HCEC 1CT (cell line): ENCODE results near the gene HCFC1R1.
"Not testable (repeated sequence)": the region's sequence is repeated elsewhere in the genome, so short reads cannot be mapped to it uniquely, and the experiment has no call there.

Experiments
- DNase-seq: peaks from one replicate; pipeline ENCODE4 v3.0.0-alpha.2; 2017

Gene HCFC1R1

GRCh38 chr16:3056336-3057180 is 32.8 kb upstream of the HCFC1R1 start:
- DNase-seq: no peak

GRCh38 chr16:3055734-3056115 is 32.0 kb upstream of the HCFC1R1 start:
- not testable (repeated sequence) for DNase-seq

- no peak for DNase-seq
These were observed 31.4 kb upstream of the HCFC1R1 start for GRCh38 chr16:3054965-3055733.

DNA sequence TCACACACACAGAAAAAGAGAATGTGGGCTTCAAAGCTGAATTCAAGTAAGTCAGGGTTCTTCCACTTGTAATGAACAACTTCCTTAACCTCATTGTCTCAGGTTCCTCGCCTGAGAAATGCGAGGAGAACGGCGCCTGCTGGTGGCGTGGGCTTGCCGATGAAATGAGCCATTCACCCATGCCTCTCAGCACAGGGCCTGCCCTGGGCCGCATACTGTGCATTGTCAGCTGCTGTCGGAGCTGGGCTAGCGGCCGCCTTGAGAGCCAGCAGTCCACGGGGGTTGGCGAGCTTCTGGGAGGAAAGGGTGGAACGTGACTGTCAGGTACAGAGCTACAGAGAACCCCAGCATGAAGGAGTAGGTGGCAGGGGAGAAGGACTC is 29.6 kb upstream of the HCFC1R1 start:
- DNase-seq: not testable (repeated sequence)

GRCh38 chr16:3052571-3053329 is 29.0 kb upstream of the HCFC1R1 start:
- DNase-seq: not testable (repeated sequence)

GRCh38 chr16:3051494-3051893 is 27.8 kb upstream of the HCFC1R1 start:
- no peak for DNase-seq

DNA sequence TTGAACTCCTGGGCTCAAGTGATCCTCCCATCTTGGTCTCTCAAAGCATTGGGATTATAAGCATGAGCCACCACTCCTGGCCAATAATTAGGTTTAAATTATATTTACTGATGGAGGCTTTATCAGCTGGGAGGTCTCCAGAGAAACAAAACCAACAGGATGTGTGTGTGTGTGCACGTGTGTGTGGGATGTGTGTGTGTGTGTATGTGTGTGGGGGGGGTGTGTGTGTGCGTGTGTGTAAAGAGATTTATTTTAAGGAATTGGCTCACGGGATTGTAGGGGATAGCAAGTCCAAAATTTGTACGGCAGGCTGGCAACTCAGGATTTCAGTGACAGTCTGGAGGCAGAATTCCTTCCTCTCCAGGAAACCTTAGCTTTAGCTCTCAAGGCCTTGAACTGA is 27.3 kb upstream of the HCFC1R1 start:
- no peak for DNase-seq

DNA sequence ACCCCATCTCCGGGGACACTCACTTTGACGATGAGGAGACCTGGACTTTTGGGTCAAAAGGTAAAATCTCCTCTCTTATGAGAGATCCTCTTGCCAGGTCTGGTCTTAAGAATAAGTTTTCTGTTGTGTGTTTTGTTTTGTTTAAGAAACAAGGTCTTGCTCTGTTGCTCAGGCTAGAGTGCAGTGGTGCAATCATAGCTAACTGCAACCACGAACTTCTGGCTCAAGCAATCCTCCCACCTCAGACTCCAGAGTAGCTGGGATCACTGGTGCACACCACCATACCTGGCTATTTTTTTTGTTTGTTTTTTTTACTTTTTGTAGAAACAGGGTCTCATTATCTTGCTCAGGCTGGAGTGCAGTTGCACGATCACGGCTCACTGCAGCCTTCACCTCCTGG is 26.7 kb upstream of the HCFC1R1 start:
- DNase-seq: no peak

GRCh38 chr16:3049921-3050481 is 26.3 kb upstream of the HCFC1R1 start:
- DNase-seq: no peak

- no peak for DNase-seq
These were observed 23.6 kb upstream of the HCFC1R1 start for GRCh38 chr16:3047387-3047720.

DNA sequence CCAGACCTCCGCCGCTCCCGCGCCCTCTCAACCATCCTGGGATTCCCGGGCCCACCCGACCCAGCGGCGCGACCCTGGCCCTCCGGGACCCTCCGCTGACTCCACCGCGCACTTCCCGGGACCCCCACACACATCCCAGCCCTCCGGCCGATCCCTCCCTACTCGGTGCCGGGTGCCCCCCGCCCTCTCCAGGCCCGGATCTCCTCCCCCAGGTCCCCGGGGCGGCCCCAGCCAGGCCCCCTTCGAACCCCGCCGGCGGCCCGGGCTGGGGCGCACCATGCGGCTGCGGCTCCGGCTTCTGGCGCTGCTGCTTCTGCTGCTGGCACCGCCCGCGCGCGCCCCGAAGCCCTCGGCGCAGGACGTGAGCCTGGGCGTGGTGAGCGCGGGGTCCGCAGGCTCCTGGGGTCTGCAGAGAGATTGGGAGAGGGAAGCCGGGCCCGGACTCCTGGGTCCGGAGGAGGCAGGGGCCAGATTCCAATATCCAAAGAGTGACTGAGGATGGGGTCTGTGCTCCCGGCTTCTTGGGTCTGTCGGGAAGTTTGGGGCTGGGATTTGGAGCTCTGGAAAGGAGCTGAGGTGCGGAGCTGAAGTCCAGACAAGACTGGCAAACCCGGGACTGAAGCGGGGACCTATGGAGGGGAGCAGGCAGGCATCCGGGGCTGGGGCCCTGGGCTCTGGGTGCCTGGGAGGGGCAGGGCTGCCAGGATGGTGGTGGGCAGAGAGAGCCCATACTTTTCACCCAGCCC is 23.1 kb upstream of the HCFC1R1 start:
- DNase-seq: no peak

- no peak for DNase-seq
These were observed 22.3 kb upstream of the HCFC1R1 start, which contains the start of gene MMP25 for GRCh38 chr16:3045758-3046640. TSS of gene MMP25 (plus strand) at chr16:3046561. CDS start at chr16:3046918, 357 bp downstream.

- DNase-seq: no peak
These were observed 21.0 kb upstream of the HCFC1R1 start for GRCh38 chr16:3044708-3045107.

DNA sequence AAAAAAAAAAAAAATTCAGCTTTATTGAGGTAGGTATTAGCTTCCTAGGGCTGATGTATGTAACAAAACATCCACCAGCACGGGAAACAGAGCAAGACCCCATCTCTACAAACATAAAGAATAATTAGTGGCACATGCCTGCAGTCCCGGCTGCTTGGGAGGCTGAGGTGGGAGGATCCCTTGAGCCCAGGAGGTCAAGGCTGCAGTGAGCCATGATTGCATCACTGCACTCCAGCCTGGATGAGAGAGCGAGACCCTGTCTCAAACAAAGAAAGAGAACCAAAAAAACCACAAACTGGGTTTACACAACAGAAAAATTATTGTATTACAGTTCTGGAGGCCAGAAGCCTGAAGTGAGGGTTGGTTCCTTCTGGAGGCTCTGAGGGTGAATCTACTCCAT is 18.6 kb upstream of the HCFC1R1 start:
- no peak for DNase-seq

DNA sequence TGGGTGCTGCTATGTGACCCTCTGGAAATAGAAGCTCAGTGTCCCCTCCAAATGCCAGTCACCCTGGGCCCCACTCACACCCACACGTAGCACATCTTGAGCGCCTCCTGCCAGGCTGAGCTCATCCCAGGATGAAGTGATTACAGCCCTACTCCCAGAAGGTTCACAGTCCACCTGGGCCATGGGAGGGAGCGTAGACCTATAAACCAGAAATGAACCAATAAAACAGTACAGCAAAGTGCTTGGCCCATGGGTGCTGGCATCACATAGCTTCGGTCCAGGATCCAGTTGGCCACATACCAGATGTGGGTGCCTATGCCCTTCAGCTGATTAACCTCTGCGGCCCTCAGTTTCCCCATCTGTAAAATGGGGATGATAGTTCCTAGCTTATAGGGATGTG is 15.2 kb upstream of the HCFC1R1 start:
- no peak for DNase-seq

DNA sequence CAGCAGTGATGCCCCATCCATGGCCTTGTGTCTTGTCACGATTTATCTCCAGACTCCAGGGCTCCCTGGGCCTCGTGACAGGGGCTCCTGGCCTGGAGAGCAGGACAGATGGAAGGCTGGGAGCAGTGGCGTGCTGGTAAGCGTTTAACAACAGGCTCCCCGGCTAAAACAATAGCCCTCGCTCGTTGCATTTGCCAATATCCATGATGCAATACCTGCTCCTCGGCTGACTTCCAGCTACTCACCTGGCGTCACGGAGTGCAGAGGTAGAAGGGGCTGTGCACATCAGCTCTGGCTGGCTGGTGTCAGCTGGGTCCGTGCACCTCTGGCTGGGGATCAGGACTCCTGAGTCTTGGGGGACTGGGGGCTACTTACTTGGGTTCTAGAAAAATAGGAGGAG is 14.5 kb upstream of the HCFC1R1 start:
- DNase-seq: no peak

GRCh38 chr16:3036726-3037315 is 13.1 kb upstream of the HCFC1R1 start, which contains the start of gene BICDL2:
TSS of gene BICDL2 (minus strand) at chr16:3036944. CDS start at chr16:3035496, 1,448 bp downstream.
- DNase-seq: no peak

GRCh38 chr16:3035972-3036725 is 12.4 kb upstream of the HCFC1R1 start:
- DNase-seq: no peak

- DNase-seq: no peak
These were observed 11.7 kb upstream of the HCFC1R1 start for GRCh38 chr16:3035289-3035971.
